ENCODE results near the gene OLFM4. TPM values are rescaled to one million over a fixed set of nuclear protein-coding genes. Genes with fewer than 3 reads are reported as not detected.

Gene OLFM4
- polyA plus RNA-seq, 5 donors: 0.08 to 0.41 (median 0.28) TPM

DNA sequence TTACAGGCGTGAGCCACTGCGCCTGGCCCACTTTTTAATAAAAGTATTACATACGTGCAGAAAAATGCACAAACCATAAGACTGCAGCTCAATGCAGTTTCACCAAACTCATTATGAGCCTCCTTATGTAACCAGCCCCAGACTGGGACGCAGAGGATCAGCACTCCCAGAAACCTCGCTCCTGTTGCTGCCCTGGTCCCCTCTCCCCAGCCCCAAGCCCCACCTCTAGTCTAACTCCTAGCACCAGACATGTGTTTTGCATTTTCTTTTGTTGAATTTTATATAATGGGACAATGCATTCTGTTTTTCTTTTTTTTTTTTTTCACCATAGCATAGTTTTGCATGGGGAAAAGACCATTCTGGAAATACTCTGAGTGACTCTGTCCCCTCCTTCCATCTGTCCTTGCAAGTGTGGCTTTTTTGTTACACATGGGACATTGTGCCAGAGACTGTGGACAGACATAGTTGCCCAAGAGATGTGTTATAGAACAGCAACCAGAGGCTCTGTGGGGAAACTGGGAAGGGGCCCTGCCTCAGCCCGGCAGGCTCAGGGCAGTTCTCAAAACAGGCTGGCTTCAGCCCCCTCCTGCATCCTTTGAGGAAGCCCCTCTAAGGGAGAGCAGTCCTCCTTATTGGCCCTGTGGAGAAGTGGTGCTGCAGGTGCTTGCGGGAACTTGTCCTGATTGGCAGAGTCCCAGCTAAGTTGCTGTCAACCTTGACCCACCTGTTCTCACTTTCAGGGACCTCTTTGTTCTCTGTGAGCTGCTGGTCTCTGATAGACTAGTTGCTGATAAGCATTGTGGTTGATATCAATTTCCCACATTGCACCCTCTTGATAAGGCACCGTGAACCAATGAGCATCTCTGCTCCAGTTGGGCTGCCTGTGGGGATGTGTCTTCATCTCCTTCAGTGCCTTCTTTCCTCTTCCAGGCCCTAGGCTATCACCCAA is 13.8 kb upstream of the OLFM4 start:
- DNase-seq: no peak

DNA sequence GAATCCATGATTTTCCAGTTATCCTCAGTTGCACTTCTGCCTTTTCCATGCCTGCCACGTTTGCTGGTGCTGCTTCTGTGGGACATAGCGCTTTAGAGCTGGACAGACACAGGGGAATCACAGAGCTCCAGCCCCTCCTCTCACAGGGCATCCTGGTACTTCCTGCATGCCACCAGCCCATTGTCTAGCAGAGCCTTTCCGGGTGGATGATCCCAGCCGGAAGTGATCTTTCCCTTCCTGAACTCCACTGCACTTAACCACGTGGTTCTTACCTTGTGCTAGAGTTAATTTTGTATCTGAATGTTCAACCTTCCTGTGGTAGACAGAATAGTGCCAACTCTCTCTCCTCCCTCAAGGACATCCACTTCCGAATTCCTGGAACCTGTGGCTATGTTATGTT is 12.6 kb upstream of the OLFM4 start:
- no peak for DNase-seq

DNA sequence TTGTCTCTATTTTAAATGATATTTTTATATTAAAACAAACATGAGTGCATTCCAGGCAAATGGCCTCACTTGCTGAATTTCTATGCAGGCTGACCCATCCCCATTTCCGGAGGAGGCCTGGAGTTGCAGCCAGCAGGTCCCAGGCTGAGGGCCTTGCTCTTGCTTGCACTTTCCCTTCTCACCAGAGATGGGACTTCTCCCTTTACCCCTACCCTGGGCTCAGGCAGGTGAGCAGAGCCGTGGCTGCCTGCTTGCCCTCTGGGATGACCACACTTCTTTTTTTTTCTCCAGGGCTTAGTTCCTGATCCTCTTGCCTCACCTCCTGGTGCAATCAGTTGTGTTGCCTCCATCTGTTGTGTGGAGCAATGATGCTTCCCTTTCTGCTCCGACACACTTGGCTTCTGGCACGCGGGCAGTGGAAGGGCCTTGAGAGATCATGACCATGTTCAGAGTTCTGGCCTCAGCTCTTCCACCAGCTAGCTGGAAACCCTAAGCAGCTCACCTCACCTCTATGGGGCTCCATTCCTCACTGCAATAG is 11.1 kb upstream of the OLFM4 start:
- DNase-seq: no peak

DNA sequence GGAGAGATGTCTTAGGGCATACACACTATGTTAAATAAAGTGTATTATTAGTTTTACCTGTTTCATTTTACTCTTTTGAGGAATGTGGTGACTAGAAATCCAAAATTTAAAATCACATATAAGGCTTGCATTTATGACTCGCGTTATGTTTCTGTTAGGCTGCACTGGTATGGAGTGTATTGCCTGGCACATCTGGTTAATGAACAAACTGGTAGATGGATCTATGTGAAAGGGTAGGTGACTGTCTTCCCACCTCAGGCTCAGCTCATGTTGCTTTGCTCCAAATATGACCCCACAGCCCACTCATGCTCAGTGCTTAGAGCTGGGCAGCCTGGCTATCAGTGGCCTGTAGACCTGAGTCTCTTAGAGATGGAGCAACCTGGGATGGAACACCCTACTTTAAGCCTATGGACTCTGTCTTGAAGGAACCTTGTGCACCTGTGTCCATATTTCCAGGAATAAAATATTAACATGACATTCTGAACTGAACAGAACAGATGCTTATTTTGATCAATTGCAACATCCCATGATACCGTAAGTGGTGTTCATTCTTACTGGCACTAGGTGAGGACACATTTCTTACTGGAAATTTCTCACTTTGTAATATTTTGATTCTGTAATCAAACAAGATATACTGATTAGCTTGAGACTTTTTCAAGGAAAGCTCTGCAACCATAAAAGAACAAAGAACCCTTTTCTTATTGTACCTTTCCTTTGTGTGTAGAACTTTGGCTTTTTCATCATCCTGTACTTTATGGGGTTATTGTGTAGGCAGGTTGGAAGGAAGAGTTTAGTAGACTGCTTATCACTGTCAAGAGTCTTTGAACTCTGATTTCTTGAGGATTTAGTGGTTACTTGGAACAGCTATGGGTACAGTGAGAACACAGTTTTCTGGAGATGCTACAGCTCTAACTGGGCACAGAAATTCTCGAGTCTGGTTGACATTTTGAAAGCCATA is 9.6 kb upstream of the OLFM4 start:
- no peak for DNase-seq

DNA sequence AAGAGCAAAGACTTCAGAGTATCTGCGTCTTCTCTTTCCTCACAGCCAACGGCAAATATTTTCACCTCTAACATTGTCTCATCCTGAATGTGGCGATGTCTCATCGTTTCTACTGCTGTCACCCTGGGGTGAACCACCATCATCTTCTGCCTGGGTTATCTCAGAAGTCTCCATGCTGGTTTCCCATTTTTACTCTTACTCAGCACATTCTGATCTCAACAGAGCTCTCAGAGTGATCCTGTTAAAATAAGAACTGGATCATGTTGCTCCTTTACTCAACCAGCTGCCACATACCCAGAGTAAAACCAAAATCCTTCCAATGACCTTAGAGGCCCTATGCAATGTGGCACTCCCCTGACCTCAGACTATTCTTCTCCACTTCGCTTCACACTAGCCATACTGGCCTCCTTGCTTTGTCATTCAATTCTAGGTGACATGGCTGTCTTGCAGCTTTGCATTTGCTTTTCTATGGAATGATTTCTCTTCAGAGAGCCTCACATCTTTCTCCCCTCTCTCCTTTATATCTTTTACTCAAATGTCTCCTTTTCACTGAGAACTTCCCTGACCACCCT is 7.8 kb upstream of the OLFM4 start:
- DNase-seq: no peak

DNA sequence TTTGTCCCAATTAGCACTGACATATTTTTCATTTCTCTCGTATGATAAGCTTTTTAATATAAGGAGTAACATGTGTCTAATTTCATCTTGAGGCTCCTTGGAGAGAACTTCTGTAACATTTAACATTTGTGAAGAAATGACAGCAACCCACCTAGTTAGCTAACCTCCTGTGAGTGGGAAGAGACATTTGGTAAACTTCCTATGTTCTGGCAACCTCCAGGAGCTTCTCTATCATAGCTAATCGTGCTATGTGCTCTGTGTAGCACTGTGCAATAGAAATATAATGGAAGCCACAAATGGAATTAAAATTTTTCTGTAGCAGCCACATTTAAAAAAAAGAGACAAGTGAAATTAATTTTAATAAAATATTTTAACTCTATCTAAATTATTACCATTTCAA is 5.4 kb upstream of the OLFM4 start:
- DNase-seq: no peak

DNA sequence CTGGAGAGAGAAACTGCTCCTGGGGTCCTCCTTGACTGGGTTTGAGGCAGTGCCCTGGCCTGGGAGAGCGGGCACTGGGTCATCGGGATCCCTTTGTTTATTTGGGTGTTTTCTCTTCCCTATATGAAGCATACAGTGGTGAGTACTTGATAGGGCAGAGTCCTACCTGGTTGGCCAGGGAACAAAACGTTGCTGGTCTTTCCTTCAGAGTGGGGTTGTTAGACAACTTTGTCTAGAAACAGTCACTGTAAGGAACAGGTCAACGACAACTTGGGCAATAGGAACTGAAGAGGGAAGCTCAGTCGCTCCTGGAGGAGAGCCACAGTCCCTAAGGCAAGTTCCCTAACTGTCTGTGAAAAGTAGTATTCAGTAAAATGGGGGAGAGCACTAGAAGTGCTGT is 550 bp upstream of the OLFM4 start:
- DNase-seq: no peak

DNA sequence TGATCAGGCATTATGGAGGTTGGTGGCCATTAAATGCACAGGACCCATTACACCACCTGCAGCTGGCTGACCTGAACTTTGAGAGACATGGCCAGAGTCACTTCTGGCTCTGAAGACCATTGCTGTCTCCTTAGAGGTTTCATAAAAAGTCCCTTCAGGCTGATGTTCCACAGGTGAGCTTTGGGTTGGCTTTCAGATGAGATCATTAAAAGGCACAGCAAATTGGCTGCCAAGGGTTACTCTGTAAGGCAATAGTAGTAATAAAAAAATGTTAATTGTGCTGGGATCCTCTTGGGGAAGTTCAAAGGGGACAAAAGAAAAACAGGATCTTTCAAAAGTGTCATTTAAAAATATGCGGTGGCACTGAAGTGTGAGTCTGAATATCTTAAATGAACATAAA is 4.2 kb downstream of the OLFM4 start:
- no peak for DNase-seq

DNA sequence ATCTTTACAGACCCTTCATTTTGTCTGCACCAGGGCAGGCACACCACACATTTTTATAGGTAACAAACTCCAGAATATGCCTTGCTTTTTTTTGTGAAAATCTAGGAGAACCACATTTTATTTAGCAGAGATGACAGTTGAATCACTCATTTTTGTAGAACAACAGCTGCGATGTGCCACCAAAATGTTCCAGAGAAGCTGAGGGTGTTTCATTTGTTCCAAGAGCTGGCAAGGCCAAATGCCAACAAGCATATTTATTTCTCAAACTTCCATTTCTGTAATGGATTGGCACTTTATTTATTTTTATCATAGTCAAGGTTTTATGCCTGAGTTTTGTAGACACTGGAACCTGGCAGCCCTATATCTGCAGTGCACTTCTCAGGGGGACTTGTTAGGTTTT is 10.4 kb downstream of the OLFM4 start:
- DNase-seq: no peak

DNA sequence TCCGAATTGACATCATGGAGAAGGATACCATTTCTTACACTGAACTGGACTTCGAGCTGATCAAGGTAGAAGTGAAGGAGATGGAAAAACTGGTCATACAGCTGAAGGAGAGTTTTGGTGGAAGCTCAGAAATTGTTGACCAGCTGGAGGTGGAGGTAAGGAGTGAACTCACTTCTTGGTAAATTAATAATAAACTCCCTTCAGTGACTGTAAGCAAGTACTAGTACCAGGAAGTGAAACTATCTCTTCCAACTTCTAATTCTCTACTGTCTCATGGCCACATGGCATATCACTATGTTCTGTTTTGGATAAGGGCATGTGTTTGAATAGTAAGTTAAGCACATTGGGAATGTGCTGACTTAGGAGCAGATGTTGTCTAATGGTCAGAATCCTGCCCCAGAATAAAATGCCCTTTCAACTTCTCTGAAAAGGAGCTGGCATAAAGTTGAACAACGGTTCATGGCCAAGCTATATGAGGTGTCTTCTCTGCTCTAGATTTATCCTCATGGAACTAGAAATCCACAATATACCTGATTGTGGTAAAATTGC is 13.4 kb downstream of the OLFM4 start:
- DNase-seq: no peak

DNA sequence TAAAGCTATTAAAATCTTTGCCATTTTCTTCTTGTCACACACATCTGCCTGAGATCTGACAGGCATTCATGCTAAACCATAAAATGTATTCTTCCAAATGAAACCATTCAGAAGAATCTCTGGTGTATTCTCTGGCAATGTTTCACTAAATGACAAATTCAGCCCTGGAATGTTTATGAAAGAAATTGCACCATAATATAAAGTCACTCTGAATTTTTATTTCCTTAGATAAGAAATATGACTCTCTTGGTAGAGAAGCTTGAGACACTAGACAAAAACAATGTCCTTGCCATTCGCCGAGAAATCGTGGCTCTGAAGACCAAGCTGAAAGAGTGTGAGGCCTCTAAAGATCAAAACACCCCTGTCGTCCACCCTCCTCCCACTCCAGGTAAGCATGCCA is 14.3 kb downstream of the OLFM4 start:
- no peak for DNase-seq

DNA sequence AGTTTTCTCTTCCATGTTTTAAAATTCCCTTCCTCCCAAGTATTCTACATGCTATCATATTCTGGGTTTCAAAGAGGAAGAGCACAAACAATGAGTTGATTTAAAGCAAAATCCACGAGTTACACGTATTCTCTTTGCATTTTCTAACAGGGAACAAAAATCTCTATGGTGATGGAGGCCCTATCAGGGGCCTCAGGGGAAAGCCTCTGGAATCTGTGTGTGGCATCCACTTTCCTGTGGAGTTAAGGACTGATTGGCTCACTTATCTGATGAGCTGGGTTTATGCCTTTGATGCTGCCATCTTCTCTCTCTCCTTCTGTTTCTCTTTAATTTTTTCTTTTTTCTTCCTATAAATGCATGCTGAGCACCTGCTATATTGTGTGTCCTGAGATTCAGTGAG is 14.8 kb downstream of the OLFM4 start:
- no peak for DNase-seq

DNA sequence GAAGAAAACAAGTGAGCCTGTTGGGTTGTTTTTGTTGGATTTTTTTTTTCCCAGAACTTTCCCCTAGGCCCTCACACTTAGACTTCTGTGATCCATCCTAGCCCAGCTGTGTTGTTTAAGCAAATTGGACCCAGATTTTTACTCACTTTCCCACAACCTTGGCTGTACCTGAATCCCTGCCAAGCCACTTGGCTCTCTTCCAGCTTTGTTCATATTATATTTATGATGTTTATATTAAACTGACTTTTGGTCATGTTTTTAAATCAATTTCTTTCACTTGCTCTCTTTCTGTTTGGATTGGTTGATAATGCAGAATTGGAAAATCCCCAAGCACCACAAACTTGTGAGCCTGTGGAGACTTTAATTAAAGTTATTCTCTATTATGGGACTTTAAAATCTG is 16.6 kb downstream of the OLFM4 start:
- peak; percentile 31 to 45 for DNase-seq

DNA sequence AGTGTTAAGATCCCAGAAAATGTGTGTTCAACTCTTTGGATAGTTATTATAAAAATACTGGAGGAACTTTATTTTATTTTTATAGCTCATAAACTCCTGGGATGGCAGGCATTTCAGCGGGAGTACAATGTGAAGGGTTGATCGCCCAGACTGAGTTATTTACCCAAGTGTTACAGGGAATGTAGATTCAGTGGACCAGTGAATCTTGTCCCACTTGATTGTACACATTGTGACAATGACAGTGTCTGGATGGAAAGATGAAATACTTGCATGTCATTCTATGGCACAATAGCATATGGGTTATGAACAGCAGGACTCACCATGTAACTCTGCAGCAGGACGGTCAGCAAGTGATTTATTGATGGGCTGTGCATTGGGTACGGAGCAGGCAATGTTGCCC is 20.3 kb downstream of the OLFM4 start:
- no peak for DNase-seq

DNA sequence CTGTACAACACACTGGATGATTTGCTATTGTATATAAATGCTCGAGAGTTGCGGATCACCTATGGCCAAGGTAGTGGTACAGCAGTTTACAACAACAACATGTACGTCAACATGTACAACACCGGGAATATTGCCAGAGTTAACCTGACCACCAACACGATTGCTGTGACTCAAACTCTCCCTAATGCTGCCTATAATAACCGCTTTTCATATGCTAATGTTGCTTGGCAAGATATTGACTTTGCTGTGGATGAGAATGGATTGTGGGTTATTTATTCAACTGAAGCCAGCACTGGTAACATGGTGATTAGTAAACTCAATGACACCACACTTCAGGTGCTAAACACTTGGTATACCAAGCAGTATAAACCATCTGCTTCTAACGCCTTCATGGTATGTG is 21.5 kb downstream of the OLFM4 start:
- DNase-seq: no peak

DNA sequence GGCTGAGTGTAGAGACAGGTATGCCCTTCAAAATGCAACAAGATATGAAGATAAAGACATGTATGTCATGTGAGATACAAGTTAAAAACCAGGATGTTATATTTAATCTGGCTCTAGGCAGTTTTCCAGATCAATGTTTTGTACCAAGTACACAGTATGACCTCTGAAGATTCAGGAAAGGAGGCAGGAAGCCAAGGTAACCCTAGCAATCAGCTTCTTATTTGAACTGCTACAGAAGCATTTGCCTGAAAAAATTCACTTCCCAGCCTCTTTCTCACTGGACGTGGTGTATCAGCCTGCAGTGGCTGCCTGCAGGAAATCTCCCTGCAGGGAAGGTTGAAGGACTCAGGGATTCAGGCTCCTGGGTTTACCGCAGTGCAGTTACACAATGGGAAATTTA is 24.1 kb downstream of the OLFM4 start:
- DNase-seq: no peak

DNA sequence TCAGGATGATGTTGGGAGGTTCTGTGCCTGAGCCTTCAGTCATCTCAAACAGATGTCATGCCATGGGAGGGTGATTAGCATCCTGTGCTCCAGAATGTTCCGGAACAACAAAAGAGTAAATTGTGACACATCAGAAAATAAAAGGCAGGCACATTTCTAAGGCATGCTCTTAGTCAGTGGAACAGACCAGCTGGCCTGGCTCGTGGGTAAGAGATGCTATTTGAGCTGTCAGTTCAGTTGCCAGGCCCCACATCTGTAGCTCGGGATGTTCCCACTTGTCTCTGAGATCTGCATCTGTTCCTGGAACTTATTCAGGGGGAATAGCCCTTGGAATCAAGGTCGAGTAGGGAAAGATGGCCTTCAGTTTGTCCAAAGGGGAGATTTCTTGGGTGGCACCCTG is 26.0 kb downstream of the OLFM4 start:
- no peak for DNase-seq

DNA sequence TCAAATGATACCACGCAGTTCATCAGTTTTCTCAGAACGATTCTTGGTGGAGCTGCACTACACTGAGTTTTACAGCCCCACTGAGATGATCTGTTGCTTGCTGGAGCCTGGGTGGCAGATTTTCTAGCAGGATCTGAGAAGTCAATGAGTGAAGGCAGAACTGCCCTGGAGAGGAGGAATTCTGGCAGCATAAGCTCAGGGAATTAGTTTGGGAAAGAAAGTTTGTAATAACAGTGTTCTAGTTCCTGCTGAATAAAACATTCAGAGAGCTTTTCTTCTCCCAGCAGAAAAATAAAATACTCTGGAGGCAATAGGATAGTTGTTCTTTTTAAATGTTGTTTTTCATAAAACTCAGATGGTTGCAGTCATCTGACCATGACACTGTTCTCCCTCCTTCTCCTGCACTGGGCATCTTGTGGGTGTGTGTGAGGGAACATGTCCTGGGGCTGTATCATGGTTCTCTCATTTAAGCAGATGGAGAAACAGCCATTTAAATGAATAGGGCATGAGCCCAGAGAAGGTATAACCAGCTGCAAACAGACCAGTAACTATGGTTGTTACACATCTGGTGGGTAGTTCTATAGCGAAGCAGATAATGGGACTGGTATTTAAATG is 29.6 kb downstream of the OLFM4 start:
- no peak for DNase-seq

DNA sequence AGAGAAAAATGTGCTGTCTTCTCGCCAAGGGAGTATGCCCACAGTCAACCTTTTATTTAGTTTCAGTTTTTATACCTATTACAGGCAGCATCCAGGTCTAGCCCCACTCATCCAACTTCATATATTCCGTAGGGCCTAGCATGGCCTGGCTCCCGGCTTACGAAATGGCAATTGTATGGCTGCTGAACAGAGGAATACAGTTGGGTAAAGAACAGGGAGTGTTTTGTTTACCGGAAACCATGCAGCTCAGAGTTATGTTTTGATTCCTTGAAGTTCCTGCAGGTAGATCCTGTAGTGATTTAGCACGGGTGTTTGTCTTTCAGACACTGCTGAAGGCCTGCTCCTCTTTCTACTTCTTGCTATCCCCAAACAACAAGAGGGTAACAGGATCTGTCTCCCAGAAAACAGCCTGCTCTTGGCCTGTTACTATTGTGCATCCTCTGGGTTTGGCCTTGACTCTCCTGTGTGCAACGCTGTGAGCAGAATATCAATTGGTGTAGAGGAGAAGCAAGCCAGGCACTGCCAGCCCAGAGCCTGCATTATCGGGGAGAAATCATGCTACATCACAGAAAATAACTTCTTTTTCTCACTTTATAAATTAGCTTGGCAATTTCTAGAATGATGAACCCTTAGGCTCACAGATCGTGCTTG is 32.4 kb downstream of the OLFM4 start:
- no peak for DNase-seq

DNA sequence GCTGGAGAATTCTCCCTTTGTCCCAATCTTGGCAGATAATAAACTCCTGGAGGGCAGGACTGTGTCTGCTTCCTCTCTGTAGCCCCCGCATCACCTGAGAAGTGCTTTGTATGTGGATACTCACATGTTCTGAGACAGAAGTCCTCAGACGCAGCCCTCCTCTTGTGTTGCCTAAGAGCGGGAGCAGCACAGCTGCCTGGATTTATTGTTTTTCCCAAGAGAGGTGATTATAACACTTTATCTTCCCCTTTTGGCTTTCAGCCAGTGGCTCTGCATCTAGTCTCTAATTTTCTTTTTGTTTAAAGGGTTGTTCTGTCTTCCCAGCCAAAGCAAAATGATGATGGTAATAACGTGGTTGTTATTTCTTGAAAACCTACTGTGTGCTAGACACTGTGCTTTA is 36.1 kb downstream of the OLFM4 start:
- DNase-seq: no peak

DNA sequence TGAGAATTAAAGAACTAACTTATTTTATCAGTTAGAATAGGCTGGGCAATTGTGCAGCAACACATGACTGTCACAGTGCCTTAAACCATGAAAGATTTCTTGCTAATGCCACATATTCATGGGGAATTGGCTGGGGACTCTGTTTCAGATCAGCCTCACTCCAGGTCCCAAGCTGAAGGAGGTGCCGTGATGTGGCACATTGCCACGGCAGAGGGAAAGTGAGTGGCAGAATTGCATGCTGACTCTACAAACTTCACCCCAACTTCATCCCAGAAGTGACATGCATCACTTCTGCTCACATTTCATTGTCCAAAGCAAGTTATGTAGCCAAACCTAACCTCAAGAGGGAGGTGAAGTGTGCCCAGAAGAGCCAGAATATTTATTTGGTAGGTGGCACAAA is 37.8 kb downstream of the OLFM4 start:
- DNase-seq: no peak
